A549 (cell line): ENCODE results near the gene SLC19A1. TPM values are rescaled to one million over a fixed set of nuclear protein-coding genes. Genes with fewer than 3 reads are reported as not detected.

Source experiments
- ATAC-seq, 2 experiments: fragments of 200-7000 bp in 1 of 2; fragments of >200 bp in 1 of 2; cut with Nextera tagmentation in 1 of 2; cut with Tn5 transposase in 1 of 2; 3 replicates each; pipeline versions ENCODE4 v1.8.0 to v1.9.1; 2018 to 2020; ENCODE audit warnings: mild to moderate bottlenecking in 1 of 2, moderate library complexity in 1 of 2
- CTCF ChIA-PET: fragments of 300-600 bp; sonication (Branson Sonifier 250); formaldehyde crosslinking; extraction: SDS; loops from one replicate; lab custom pipeline; 2021; ENCODE audit warnings: antibody characterized with exemption, inconsistent platforms; lab: Yijun Ruan, JAX
- POLR2A ChIA-PET: fragments of 350-600 bp; formaldehyde crosslinking; extraction: SDS; loops from one replicate; lab custom pipeline; 2021; ENCODE audit warnings: antibody characterized with exemption, inconsistent platforms; lab: Yijun Ruan, JAX
- DNase-seq, 2 experiments: peaks; one replicate each; pipeline versions ENCODE4 v3.0.0 to v3.0.0-alpha.2; 2011 to 2016; ENCODE audit warnings: low read depth in 1 of 2, low spot score in 1 of 2
- FAIRE-seq: peaks from 2 replicates; lab custom pipeline; 2011; peaks lifted over from hg19 to GRCh38; lab: Jason Lieb, UNC
- H3K27ac ChIP-seq, 2 experiments: fragments of >200 bp; sonication (Bioruptor Twin); formaldehyde crosslinking; 3 replicates each; pipeline ENCODE4 v1.5.1; 2016 to 2017
- H3K4me1 ChIP-seq: fragments of >200 bp; sonication (Bioruptor Twin); formaldehyde crosslinking; 3 replicates; pipeline ENCODE4 v1.6.1; 2016
- H3K4me2 ChIP-seq: fragments of >200 bp; sonication (Bioruptor Twin); formaldehyde crosslinking; 3 replicates; pipeline ENCODE4 v1.6.1; 2016
- H3K4me3 ChIP-seq: fragments of >200 bp; sonication (Bioruptor Twin); formaldehyde crosslinking; 3 replicates; pipeline ENCODE4 v1.5.1; 2016
- H3K9me3 ChIP-seq: fragments of >200 bp; sonication (Bioruptor Twin); formaldehyde crosslinking; 3 replicates; pipeline ENCODE4 v1.6.1; 2016
- BCL3 ChIP-seq: fragments of >200 bp; sonication (Bioruptor Twin); formaldehyde crosslinking; IDR thresholded peaks from 3 replicates; pipeline ENCODE4 v1.6.1; 2016
- CBX2 ChIP-seq: fragments of 200-600 bp; sonication (generic); IDR thresholded peaks from 2 replicates; pipeline ENCODE4 v1.6.1; 2016; ENCODE audit warnings: low read depth, mild to moderate bottlenecking, borderline replicate concordance
- CTCF ChIP-seq: fragments of >200 bp; sonication (Bioruptor Twin); formaldehyde crosslinking; IDR thresholded peaks from 3 replicates; pipeline ENCODE4 v1.5.1; 2016
- EHF ChIP-seq: fragments of 250-450 bp; sonication (Bioruptor Pico); IDR thresholded peaks from 2 replicates; pipeline ENCODE4 v1.5.0; 2020; ENCODE audit warnings: mild to moderate bottlenecking
- HEYL ChIP-seq: fragments of 250-450 bp; sonication (Bioruptor Pico); IDR thresholded peaks from 2 replicates; pipeline ENCODE4 v1.8.0; 2021; ENCODE audit warnings: mild to moderate bottlenecking, moderate library complexity
- HOXB5 ChIP-seq: fragments of 250-450 bp; sonication (Bioruptor Pico); IDR thresholded peaks from 2 replicates; pipeline ENCODE4 v1.5.0; 2020; ENCODE audit warnings: mild to moderate bottlenecking, moderate library complexity
- MAX ChIP-seq: IDR thresholded peaks from 2 replicates; pipeline ENCODE4 v1.6.1; 2012
- MAZ ChIP-seq: fragments of 150-350 bp; IDR thresholded peaks from 2 replicates; pipeline ENCODE4 v1.6.1; 2014; ENCODE audit warnings: antibody characterized with exemption, low read depth, low read length, borderline replicate concordance
- NPAS2 ChIP-seq: fragments of 250-450 bp; sonication (Bioruptor Pico); IDR thresholded peaks from 2 replicates; pipeline ENCODE4 v1.8.0; 2022; ENCODE audit warnings: mild to moderate bottlenecking, moderate library complexity, borderline replicate concordance
- PHF8 ChIP-seq: fragments of 200-600 bp; sonication (generic); IDR thresholded peaks from 2 replicates; pipeline ENCODE4 v1.6.1; 2016; ENCODE audit warnings: low read depth, mild to moderate bottlenecking, antibody characterized with exemption, moderate library complexity, borderline replicate concordance
- POLR2A ChIP-seq: IDR thresholded peaks from 2 replicates; pipeline ENCODE4 v1.6.1; 2012; ENCODE audit warnings: mild to moderate bottlenecking, low read length
- POLR2AphosphoS2 ChIP-seq: conservative IDR thresholded peaks from 2 replicates; pipeline ENCODE4 v1.6.1; 2012; ENCODE audit warnings: low read length, improper control_type of control experiment, inconsistent platforms
- RAD21 ChIP-seq, 2 experiments: fragments of >200 bp in 1 of 2; sonication (Bioruptor Twin) in 1 of 2; formaldehyde crosslinking in 1 of 2; IDR thresholded peaks in 1 of 2; conservative IDR thresholded peaks in 1 of 2; 2 replicates in 1 of 2; 3 replicates in 1 of 2; pipeline ENCODE4 v1.6.1; 2012 to 2018; ENCODE audit warnings: inconsistent platforms in 1 of 2
- SMC3 ChIP-seq: fragments of >200 bp; sonication (Bioruptor Twin); formaldehyde crosslinking; IDR thresholded peaks from 3 replicates; pipeline ENCODE4 v1.6.1; 2018; ENCODE audit warnings: inconsistent platforms
- TFCP2L1 ChIP-seq: fragments of 250-450 bp; sonication (Bioruptor Pico); IDR thresholded peaks from 2 replicates; pipeline ENCODE4 v1.5.0; 2021; ENCODE audit warnings: mild to moderate bottlenecking
- ZC3H11A ChIP-seq: fragments of 450-650 bp; IDR thresholded peaks from 2 replicates; pipeline ENCODE4 v1.6.1; 2014; ENCODE audit warnings: antibody characterized with exemption, mild to moderate bottlenecking
- WGBS: methylation state at CpG from one replicate; pipeline ENCODE4 v1.1.6; 2017; ENCODE audit errors: missing lambda C conversion rate; 5-methylcytosine and 5-hydroxymethylcytosine counted together
- polyA plus RNA-seq, 4 experiments: library from polyadenylated mRNA; depleted of rRNA in 3 of 4; stranded (reverse); fragments of >200 nt; fragmentation: RNase III in 1 of 4; extraction: RNeasy Plus Mini Kit Qiagen cat#74134 plus additional on column Dnase treatment in 1 of 4; gene quantifications; 2 replicates in 3 of 4; 3 replicates in 1 of 4; pipeline ENCODE4 v1.2.3, GENCODE V29; 2011 to 2017

The SLC19A1 gene
- polyA plus RNA-seq, 2 of the 4 experiments (the other 2 are of a cell fraction), result 9.8 to 14.0 TPM

GRCh38 chr21:45555251-45555556 lies 13.0 kb upstream of the SLC19A1 start:
- DNase-seq, result no peak
- FAIRE-seq, result no peak
- TF ChIP-seq POLR2AphosphoS2 (no peak), CTCF (no peak), BCL3 (no peak), ZC3H11A (no peak), HOXB5 (CRISPR knock-in tag) (no peak), MAZ (no peak), NPAS2 (CRISPR knock-in tag) (no peak), TFCP2L1 (CRISPR knock-in tag) (no peak), EHF (CRISPR knock-in tag) (no peak), CBX2 (no peak)
- TF ChIP-seq, all 56 proteins: peak for 0
- WGBS, result no CpG with 5 or more reads among the region's 34 CpGs
- peaks cover 21% of the 10 kb centered on the region for H3K4me1 ChIP-seq
- peak overlapping the region; percentile 79 for H3K4me2 ChIP-seq
- peak overlapping the region; percentile 87 to 95 for H3K27ac ChIP-seq
- H3K9me3 ChIP-seq, result no peaks in the 10 kb centered on the region
- no peak; a peak in 1 of 6 replicates for ATAC-seq
- ChIA-PET POLR2A (interaction anchor here (0.6 to 1.6 kb wide), 3 partner anchors 84 to 285 kb away, joined by 3 to 9 read pairs (median 3); no protein-coding TSS in a partner anchor), CTCF (interaction anchor here (1.0 to 2.3 kb wide), 20 partner anchors 8 to 415 kb away, joined by 3 to 53 read pairs (median 5); no protein-coding TSS in a partner anchor)
- H3K4me3 ChIP-seq, result peak overlapping the region; percentile 56

GRCh38 chr21:45554477-45555175 lies 12.4 kb upstream of the SLC19A1 start:
- peak overlapping the region; percentile 79 to 83 for H3K27ac ChIP-seq
- peaks cover 21% of the 10 kb centered on the region for H3K4me1 ChIP-seq
- DNase-seq, result peak; percentile 52 to 68
- CTCF ChIA-PET, result interaction anchor here (0.7 to 0.8 kb wide), 2 partner anchors 11 to 42 kb away, joined by 3 to 5 read pairs; no protein-coding TSS in a partner anchor
- no peak for FAIRE-seq
- peak overlapping the region; percentile 97 for H3K4me2 ChIP-seq
- under 1% methylated on average over 19 of the region's 53 CpGs for WGBS
- H3K9me3 ChIP-seq, result no peaks in the 10 kb centered on the region
- TF ChIP-seq RAD21 (conservative IDR thresholded peaks at IDR 0.05 in 1 of 2, IDR thresholded peaks at IDR 0.05 in 1 of 2), result peak; percentile 50 to 63; a peak in 3 of 5 replicates
- no peak for TF ChIP-seq HOXB5 (CRISPR knock-in tag)
- TF ChIP-seq PHF8, result peak; percentile 22; the same call in 1 of the 2 replicates
- TF ChIP-seq CTCF, result peak; percentile 59
- peak; percentile 63; the same call in 1 of the 2 replicates for TF ChIP-seq MAX
- TF ChIP-seq SMC3, result peak; percentile 57
- TF ChIP-seq POLR2A, result peak; percentile 24; the same call in 1 of the 2 replicates
- no peak for TF ChIP-seq HEYL
- POLR2A ChIA-PET, result interaction anchor here (0.6 kb wide), 1 partner anchor 284 kb away, joined by 3 read pairs; no protein-coding TSS in a partner anchor
- ATAC-seq, result peak; percentile 33 to 56; a peak in 3 of 6 replicates
- H3K4me3 ChIP-seq, result peak overlapping the region; percentile 78
